HG02981 (cell line): ENCODE data around the gene TTC3.

Experiments used
- ATAC-seq: cut with Tn5 transposase; IDR thresholded peaks from one replicate; pipeline ENCODE4 v1.9.1; 2021; ENCODE audit warnings: mild to moderate bottlenecking, moderate library complexity; ENCODE audit not compliant: unreplicated experiment

The TTC3 gene

GRCh38 chr21:37245151-37245550, 172.1 kb downstream of the TTC3 start:
- ATAC-seq, result no peak

GRCh38 chr21:37248298-37248697, 175.2 kb downstream of the TTC3 start:
- ATAC-seq, result no peak

DNA sequence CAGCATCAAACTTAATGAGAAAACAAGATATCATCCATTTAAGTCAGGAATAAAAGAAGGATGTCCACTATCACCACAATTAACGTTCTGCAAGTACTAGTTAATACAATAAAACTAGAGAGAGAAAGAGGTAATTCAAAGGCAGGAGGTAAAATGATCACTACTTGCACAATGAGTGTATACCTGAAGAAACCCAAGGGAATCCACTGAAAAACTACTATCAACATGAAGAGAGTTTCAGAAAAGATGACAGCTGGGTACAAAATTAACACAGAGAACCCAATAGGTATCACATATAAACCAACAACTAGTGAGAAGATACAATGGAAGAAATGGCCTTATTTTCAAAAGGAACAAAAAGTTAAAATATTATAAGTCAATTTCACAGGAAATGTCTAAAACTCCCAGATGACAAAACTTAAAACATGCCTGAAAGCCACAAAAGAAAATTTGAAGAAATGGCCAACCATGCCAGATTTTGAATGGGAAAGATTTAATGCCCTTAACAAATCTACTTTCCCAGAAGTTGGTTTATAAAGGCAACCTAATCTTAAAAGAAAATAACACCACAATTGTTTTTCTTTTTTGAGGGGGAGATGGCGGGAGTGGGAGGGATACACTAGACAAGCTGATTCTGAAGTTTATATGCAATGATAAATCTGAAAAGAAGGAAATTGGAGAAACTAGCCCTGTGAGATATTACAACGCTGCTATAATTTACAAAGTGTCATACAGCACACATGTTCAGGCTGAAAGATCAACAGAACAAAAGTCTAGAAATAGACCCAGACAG, 176.3 kb downstream of the TTC3 start:
- no peak for ATAC-seq

DNA sequence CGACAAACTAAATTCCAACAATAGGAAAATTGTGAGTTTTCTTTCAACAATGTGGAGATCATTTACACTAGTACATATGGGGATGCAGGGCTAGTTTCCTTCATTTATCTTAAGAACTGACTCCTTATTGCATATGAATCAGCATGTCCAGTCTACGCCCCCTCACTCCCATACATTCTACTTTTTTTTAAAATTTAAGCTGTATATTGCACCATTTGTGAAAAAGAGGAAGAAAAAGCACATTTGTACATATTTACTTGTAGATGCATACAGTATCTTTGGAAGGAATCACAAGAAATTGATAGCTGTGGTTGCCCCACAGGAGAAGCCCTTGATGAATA, 178.2 kb downstream of the TTC3 start:
- ATAC-seq, result no peak
